Measurements from ENCODE around the gene SYNE4. TPM values are rescaled to one million over a fixed set of nuclear protein-coding genes. Genes with fewer than 3 reads are reported as not detected.

The SYNE4 gene, protein sequence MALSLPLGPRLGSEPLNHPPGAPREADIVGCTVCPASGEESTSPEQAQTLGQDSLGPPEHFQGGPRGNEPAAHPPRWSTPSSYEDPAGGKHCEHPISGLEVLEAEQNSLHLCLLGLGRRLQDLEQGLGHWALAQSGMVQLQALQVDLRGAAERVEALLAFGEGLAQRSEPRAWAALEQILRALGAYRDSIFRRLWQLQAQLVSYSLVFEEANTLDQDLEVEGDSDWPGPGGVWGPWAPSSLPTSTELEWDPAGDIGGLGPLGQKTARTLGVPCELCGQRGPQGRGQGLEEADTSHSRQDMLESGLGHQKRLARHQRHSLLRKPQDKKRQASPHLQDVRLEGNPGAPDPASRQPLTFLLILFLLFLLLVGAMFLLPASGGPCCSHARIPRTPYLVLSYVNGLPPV
- total RNA-seq (2022) = 0.14 and 0.91 TPM in 2 replicates
- percentile 24 among the genes with signal in this experiment for Bru-seq, nascent RNA
- percentile 24 among the genes with signal in this experiment for BruChase-seq, experiment 1, labeled RNA remaining after a 6-hour chase
- percentile 29 among the genes with signal in this experiment for BruChase-seq, experiment 2, labeled RNA remaining after a 2-hour chase
- long read RNA-seq = 0 reads

DNA sequence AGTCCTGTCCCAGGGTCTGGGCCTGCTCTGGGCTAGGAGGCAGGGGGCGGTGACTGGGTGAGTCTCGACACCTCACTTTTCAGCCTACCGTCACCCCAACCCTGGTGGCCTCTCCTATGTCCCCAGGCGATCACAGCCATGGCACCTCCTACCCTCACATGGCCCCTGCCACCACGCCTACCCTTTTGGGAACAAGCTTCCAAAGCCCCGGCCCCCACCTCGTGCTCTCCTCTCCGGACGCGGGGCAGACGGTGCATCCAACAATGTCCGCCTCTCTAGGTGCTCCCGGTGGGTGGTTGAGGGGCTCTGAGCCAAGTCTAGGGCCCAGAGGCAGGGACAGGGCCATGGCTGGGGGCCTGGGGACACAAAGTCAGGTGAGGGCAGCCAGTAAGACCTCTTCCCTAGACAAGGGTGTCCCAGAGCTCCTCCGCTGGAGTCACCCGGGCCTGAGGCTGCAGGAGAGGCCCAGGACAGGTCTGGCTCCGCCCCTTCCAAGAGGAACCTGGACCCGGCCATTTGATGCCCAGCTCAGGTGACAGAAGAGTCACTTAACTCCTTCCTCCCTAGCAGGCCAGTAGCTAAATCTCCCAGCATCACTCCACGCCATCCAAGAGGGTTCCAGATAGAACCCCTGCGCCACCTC, at the start of gene SYNE4:
Gene SYNE4 (minus strand): TSS at position 478 of the 643 bp plus-strand sequence. CDS start 132 bp downstream, at position 346.
- peak within 1 kb of the TSS; percentile 74 for H3K4me3 Mint-ChIP-seq (ENCODE audit: unreplicated experiment)
- ChIA-PET CTCF (interaction anchor here (0.5 kb wide), 1 partner anchor 45 kb away, joined by 4 read pairs; no protein-coding TSS in a partner anchor), POLR2A (interaction anchor here (0.9 to 1.9 kb wide), 4 partner anchors 12 to 106 kb away, joined by 3 to 10 read pairs (median 5); partner anchors contain the start of genes THAP8 and WDR62)
- H3K27ac Mint-ChIP-seq (ENCODE audit: low read depth, unreplicated experiment) = peak within 1 kb of the TSS; percentile 49
- no peaks in the 10 kb centered on the region for H3K27me3 Mint-ChIP-seq (ENCODE audit: insufficient read depth, unreplicated experiment)
- H3K9me3 Mint-ChIP-seq (ENCODE audit: unreplicated experiment) = no peaks in the 10 kb centered on the region
- BruUV-seq (replicated peaks) = no TSS peak
- peaks cover 13% of the 10 kb centered on the region for H3K4me1 Mint-ChIP-seq (ENCODE audit: insufficient read depth, unreplicated experiment)
- no peaks in the 10 kb centered on the region for H3K36me3 Mint-ChIP-seq (ENCODE audit: insufficient read depth, unreplicated experiment)
- TF ChIP-seq, protein P1, sequence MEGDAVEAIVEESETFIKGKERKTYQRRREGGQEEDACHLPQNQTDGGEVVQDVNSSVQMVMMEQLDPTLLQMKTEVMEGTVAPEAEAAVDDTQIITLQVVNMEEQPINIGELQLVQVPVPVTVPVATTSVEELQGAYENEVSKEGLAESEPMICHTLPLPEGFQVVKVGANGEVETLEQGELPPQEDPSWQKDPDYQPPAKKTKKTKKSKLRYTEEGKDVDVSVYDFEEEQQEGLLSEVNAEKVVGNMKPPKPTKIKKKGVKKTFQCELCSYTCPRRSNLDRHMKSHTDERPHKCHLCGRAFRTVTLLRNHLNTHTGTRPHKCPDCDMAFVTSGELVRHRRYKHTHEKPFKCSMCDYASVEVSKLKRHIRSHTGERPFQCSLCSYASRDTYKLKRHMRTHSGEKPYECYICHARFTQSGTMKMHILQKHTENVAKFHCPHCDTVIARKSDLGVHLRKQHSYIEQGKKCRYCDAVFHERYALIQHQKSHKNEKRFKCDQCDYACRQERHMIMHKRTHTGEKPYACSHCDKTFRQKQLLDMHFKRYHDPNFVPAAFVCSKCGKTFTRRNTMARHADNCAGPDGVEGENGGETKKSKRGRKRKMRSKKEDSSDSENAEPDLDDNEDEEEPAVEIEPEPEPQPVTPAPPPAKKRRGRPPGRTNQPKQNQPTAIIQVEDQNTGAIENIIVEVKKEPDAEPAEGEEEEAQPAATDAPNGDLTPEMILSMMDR (IDR thresholded peaks at IDR 0.05; ENCODE audit: unreplicated experiment) = no peak
- DNase-seq (ENCODE audit: unreplicated experiment) = peak; percentile 47
- intact Hi-C loops (cut with micrococcal nuclease) = no loop called here

DNA sequence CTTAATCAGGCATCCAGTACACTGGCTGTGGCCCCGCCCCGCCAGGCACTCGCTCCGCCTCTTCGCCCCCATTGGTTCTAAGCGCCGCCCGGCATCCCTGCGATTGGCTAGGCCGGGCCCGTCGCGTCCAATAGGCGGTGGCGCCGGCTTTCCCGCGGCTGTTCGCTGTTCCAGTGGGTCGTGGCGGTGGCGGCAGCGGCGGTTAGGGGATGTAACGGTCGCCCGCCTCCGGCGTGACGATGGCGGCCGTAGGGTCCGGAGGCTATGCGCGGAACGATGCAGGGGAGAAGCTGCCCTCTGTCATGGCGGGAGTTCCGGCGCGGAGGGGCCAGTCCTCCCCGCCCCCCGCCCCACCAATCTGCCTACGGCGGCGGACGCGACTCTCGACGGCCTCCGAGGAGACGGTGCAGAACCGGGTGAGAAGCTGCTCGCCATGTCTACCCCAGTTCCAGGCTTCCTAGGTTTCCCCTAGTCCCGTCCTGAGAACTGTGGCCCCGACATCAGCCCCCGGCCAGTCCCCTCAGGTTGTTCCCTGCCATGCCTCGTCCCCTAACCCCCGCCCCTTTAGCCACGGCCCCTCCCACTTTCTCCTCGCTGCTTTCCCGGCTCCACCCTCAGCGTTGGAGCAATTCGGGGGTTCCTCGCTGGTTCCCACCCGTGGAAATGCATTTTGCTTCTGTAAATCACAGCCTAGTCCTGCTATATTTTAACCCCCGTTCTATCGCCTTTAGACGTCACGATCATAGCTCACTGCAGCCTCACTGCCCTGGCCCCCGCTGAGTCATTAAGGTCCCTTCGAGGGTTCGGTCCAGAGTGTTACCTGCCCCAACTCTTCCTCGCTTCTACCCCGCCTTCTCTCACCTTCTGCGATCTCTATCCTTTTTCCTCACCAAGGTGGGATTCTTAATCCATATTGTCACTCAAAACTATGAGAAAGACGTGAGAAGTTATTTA, 46.4 kb upstream of the SYNE4 start, which contains the start of gene WDR62:
Gene WDR62 (plus strand): TSS at position 165 of the 954 bp plus-strand sequence. CDS start 75 bp downstream, at position 240.
- intact Hi-C loops (cut with micrococcal nuclease) = loop anchor here (1.0 kb wide), 3 partner anchors 41 to 60 kb away; partner anchors contain the start of genes ALKBH6 and SDHAF1
- Mint-ChIP-seq H3K9me3 (ENCODE audit: unreplicated experiment) (no peaks in the 10 kb centered on the region), H3K36me3 (ENCODE audit: insufficient read depth, unreplicated experiment) (no peaks in the 10 kb centered on the region), H3K27ac (ENCODE audit: low read depth, unreplicated experiment) (peak within 1 kb of the TSS; percentile 73), H3K4me1 (ENCODE audit: insufficient read depth, unreplicated experiment) (peaks cover 4% of the 10 kb centered on the region), H3K27me3 (ENCODE audit: insufficient read depth, unreplicated experiment) (no peaks in the 10 kb centered on the region), H3K4me3 (ENCODE audit: unreplicated experiment) (peak within 1 kb of the TSS; percentile 86)
- TF ChIP-seq, protein P1 (IDR thresholded peaks at IDR 0.05; ENCODE audit: unreplicated experiment) = no peak
- peak; percentile 96 for DNase-seq (ENCODE audit: unreplicated experiment)
- CTCF ChIA-PET = interaction anchor here (0.5 to 1.5 kb wide), 9 partner anchors 11 to 124 kb away, joined by 3 to 6 read pairs (median 3); no protein-coding TSS in a partner anchor
- POLR2A ChIA-PET = interaction anchor here (0.6 to 2.3 kb wide), 14 partner anchors 11 to 586 kb away, joined by 3 to 23 read pairs (median 7); partner anchors contain the start of genes ALKBH6, CAPNS1, POLR2I and SYNE4
- no TSS peak for BruUV-seq (replicated peaks)

DNA sequence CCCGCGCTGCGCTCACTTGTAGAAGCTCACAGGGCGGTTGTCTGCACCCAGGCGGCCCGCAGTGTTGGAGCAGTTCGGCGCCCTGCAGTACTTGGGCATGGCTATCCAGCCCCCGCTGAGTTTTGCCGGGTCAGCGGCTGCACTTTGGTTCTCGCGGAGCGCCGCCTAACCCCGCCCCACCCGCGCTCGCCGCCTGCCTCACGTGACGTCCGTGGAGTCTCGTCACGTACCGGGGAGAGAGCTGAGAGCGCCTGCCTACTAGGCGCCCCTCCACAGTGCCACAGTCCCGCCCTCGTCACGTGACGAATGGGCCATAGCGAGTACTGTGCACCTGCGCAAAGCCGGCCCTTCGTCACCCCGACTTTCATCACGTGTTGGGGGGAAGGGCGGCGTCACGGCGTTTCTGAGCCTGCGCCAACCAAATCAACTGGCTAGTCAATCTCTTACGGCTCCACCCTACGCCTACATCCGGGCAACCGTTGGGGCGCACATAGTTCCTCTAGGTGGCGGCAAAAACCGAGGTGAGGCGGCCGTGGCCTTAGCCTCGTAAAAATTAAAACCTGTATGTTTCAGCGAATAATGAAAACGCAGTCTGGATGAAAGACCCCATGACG, 45.6 kb upstream of the SYNE4 start, which contains the start of gene THAP8:
Gene THAP8 (minus strand): TSS at position 167 of the 614 bp plus-strand sequence. CDS start 68 bp downstream, at position 99.
- H3K4me3 Mint-ChIP-seq (ENCODE audit: unreplicated experiment) = peak within 1 kb of the TSS; percentile 86
- no TSS peak for BruUV-seq (replicated peaks)
- H3K27me3 Mint-ChIP-seq (ENCODE audit: insufficient read depth, unreplicated experiment) = no peaks in the 10 kb centered on the region
- CTCF ChIA-PET = interaction anchor here (0.6 to 1.5 kb wide), 6 partner anchors 30 to 1819 kb away, joined by 3 to 6 read pairs (median 4); no protein-coding TSS in a partner anchor
- TF ChIP-seq, protein P1 (IDR thresholded peaks at IDR 0.05; ENCODE audit: unreplicated experiment) = peak; percentile 40
- peak; percentile 99 for DNase-seq (ENCODE audit: unreplicated experiment)
- peak within 1 kb of the TSS; percentile 73 for H3K27ac Mint-ChIP-seq (ENCODE audit: low read depth, unreplicated experiment)
- peaks cover 4% of the 10 kb centered on the region for H3K4me1 Mint-ChIP-seq (ENCODE audit: insufficient read depth, unreplicated experiment)
- POLR2A ChIA-PET = interaction anchor here (0.7 to 2.3 kb wide), 14 partner anchors 10 to 160 kb away, joined by 3 to 23 read pairs (median 8); partner anchors contain the start of genes ALKBH6, CAPNS1, POLR2I and SYNE4
- intact Hi-C loops (cut with micrococcal nuclease) = loop anchor here (1.0 kb wide), 3 partner anchors 40 to 59 kb away; partner anchors contain the start of genes ALKBH6 and SDHAF1
- no peaks in the 10 kb centered on the region for H3K9me3 Mint-ChIP-seq (ENCODE audit: unreplicated experiment)
- no peaks in the 10 kb centered on the region for H3K36me3 Mint-ChIP-seq (ENCODE audit: insufficient read depth, unreplicated experiment)
